ENCODE results near the gene IL6. TPM values are rescaled to one million over a fixed set of nuclear protein-coding genes. Genes with fewer than 3 reads are reported as not detected.

The IL6 gene
- total RNA-seq, 2 donors from 2014 or later: 0.99 to 2.9 TPM

DNA sequence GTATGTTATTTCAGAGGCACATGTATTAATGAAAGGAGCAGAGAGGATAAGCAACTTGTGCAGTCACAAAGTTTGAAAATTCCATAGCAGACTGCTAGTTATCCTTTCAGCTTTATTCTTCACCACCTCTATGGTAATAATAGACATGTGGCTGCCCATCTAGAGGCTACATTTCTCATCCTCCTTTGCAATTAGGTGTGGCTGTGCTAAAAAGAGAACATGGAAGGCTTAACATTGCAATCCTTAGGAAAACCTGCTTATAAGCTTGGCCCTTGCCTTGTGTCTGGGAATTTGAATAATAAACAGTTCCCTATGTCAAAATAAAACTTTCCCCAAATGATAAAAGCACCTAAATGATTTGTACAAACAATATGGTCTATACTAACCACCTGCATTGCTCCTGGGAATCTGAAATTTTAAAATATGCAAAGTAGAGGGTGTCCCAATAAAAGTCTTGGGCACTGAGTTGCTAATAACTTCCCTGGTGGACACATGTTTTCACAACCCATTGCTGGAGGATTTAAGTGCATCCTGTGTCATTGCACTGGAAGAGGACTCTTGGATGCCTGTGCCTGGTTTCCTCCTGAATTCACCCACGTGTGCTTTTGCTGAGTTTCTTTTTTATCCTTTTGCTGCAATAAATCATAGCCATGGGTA, 30.5 kb downstream of the IL6 start:
- 24 to 25% methylated on average over 1 of the region's 1 CpG for WGBS, 2 donors
- H3K9me3 ChIP-seq: no peaks in the 10 kb centered on the region
- H3K4me3 ChIP-seq: no peak overlapping the region
- no peaks in the 10 kb centered on the region for H3K4me1 ChIP-seq
- no peak overlapping the region for H3K27ac ChIP-seq
- ATAC-seq (no peak), DNase-seq (no peak)
- H3K27me3 ChIP-seq: no peaks in the 10 kb centered on the region
- intact Hi-C loops (cut with DNase I): no loop called here
- no peak for TF ChIP-seq POLR2A (IDR thresholded peaks at IDR 0.05)
- TF ChIP-seq, protein P1, sequence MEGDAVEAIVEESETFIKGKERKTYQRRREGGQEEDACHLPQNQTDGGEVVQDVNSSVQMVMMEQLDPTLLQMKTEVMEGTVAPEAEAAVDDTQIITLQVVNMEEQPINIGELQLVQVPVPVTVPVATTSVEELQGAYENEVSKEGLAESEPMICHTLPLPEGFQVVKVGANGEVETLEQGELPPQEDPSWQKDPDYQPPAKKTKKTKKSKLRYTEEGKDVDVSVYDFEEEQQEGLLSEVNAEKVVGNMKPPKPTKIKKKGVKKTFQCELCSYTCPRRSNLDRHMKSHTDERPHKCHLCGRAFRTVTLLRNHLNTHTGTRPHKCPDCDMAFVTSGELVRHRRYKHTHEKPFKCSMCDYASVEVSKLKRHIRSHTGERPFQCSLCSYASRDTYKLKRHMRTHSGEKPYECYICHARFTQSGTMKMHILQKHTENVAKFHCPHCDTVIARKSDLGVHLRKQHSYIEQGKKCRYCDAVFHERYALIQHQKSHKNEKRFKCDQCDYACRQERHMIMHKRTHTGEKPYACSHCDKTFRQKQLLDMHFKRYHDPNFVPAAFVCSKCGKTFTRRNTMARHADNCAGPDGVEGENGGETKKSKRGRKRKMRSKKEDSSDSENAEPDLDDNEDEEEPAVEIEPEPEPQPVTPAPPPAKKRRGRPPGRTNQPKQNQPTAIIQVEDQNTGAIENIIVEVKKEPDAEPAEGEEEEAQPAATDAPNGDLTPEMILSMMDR (IDR thresholded peaks at IDR 0.05): no peak
- no peaks in the 10 kb centered on the region for H3K36me3 ChIP-seq (replicated peaks in 1 of 2; ENCODE audit: insufficient read depth in 1 of 2, low read depth in 2 of 2)

- intact Hi-C loops (cut with DNase I): no loop called here
- no peak for ATAC-seq
- DNase-seq: no peak
- H3K4me1 ChIP-seq: no peaks in the 10 kb centered on the region
- H3K27me3 ChIP-seq: no peaks in the 10 kb centered on the region
- WGBS, 2 donors: 77 to 92% methylated on average over 2 of the region's 2 CpGs
- no peaks in the 10 kb centered on the region for H3K9me3 ChIP-seq
- no peaks in the 10 kb centered on the region for H3K36me3 ChIP-seq (replicated peaks in 1 of 2; ENCODE audit: insufficient read depth in 1 of 2, low read depth in 2 of 2)
- no peak overlapping the region for H3K4me3 ChIP-seq
- no peak overlapping the region for H3K27ac ChIP-seq
- TF ChIP-seq POLR2A (IDR thresholded peaks at IDR 0.05): no peak
- TF ChIP-seq, protein P1 (IDR thresholded peaks at IDR 0.05): no peak
Observed at GRCh38 chr7:22758576-22758975, 31.6 kb downstream of the IL6 start.

GRCh38 chr7:22759721-22760120, 32.7 kb downstream of the IL6 start:
- H3K4me1 ChIP-seq: no peaks in the 10 kb centered on the region
- H3K27ac ChIP-seq: no peak overlapping the region
- H3K36me3 ChIP-seq (replicated peaks in 1 of 2; ENCODE audit: insufficient read depth in 1 of 2, low read depth in 2 of 2): no peaks in the 10 kb centered on the region
- H3K9me3 ChIP-seq: no peaks in the 10 kb centered on the region
- H3K27me3 ChIP-seq: no peaks in the 10 kb centered on the region
- no peak overlapping the region for H3K4me3 ChIP-seq
- ATAC-seq (no peak), DNase-seq (no peak)
- intact Hi-C loops (cut with DNase I): no loop called here
- no peak for TF ChIP-seq POLR2A (IDR thresholded peaks at IDR 0.05)
- TF ChIP-seq, protein P1 (IDR thresholded peaks at IDR 0.05): no peak

DNA sequence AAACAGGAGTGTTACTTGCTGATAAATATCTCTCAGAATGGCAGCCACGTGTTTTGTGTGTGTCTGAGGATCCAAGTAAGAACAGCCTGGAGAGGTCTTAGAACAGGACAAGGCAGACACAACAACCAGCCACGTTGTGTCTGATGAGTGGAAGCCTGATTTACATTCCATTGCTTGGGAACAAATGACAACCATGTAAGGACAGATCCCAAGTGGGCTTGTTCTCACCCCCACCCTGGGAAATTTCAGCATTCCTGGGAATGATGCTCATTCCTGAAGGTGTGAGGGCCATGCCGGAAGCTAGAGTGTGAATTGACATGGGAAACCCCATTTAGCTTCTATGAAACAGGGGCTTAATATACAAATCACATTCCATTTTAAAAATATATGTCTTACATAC, 35.9 kb downstream of the IL6 start:
- H3K36me3 ChIP-seq (replicated peaks in 1 of 2; ENCODE audit: insufficient read depth in 1 of 2, low read depth in 2 of 2): no peaks in the 10 kb centered on the region
- H3K27me3 ChIP-seq: no peaks in the 10 kb centered on the region

More for the DNA sequence above, 35.9 kb downstream of the IL6 start:
- Histone ChIP-seq H3K4me1 (no peaks in the 10 kb centered on the region), H3K4me3 (no peak overlapping the region), H3K27ac (no peak overlapping the region), H3K9me3 (no peaks in the 10 kb centered on the region)
- no peak for TF ChIP-seq POLR2A (IDR thresholded peaks at IDR 0.05)
- TF ChIP-seq, protein P1 (IDR thresholded peaks at IDR 0.05): no peak
- 54 to 55% methylated on average over 3 of the region's 3 CpGs for WGBS, 2 donors
- DNase-seq (no peak), ATAC-seq (no peak)
- intact Hi-C loops (cut with DNase I): no loop called here

Data from body of pancreas (tissue), 4 donors.